ENCODE data around the gene ETV3.
"Not testable (repeated sequence)": the region's sequence is repeated elsewhere in the genome, so short reads cannot be mapped to it uniquely, and the experiment has no call there.

ETV3 gene

DNA sequence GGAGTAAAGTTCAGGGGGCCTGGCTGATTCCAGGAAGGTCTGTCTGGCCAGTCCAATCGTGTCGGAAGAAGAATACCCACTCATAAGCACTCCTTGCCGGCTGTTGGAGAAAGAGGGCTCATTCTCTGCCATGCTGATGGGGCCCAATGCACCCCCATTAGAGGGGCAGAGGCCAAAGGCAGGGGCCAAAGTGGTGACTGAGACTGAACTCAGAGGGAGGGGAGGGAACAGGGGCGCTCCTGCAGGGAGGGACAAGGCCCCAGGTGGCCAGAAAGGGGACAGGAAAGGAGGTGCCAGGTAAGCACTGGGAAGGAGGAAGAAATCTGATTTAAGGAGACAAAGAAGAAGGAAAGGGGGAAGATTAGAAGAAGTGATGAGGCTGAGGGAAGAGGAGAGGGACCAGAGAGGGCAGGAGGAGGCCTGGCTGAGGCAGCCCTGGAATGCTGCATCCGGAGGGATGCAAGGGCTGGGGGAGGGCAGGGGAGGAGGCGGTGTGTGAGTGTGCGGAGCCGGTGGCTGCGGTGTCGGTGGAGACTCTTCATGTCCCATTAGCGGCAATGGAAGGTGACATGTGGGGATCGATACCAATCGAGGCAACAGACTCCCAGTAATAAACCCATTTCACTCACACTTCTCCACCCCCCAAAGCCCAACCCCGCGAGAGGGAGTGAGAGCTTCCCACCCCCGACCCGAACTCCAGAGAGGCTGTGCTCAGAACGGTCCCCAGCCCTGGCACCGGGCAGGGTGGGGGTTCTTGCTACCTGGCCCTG lies 26.6 kb downstream of the ETV3 start:
- DNase-seq, result no peak

DNA sequence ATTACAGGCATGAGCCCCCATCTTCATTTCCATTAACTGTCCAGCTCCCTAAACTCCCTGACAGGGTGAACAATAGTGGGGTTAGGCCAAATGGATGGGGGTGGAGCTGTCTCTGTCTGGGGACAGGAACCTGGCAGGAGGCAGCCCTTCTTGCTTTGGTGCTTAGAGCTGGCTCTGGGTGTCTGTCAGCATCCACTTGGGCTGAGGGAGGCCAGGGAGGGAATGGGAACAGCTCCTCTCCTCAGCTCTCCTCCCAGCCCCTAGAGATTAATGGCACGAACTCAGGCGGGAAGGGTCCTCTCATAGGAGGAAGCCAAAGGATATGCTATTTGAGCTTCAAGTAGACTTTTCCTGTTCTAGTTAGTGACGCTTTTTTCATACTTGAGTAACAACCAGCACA lies 27.5 kb downstream of the ETV3 start:
- DNase-seq, result no peak

- DNase-seq, result no peak
Observed at GRCh38 chr1:157110003-157110402, 28.2 kb downstream of the ETV3 start.

- no peak for DNase-seq
Observed at GRCh38 chr1:157108448-157108847, 29.7 kb downstream of the ETV3 start.

DNA sequence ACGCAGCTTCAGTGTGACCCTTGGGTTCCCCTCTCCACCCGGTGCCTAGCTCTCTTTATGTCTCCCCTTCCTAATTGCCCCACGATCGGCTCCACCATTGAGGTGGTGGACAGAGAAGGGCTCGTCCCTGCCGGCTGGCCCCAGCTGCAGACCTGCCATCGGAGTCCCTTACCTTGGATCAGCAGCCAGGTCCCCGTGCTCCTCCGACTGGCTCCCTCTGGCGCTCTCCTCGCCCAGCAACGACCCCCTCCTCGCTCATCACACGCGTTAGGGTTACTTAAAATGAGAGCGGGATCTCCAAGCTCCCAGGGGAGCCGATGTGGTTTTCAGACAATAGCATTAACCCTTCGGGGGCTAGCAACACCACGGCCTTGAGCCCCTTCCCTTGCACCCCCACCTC lies 30.5 kb downstream of the ETV3 start:
- DNase-seq, result no peak

GRCh38 chr1:157106813-157107189 lies 31.4 kb downstream of the ETV3 start:
- no peak for DNase-seq

DNA sequence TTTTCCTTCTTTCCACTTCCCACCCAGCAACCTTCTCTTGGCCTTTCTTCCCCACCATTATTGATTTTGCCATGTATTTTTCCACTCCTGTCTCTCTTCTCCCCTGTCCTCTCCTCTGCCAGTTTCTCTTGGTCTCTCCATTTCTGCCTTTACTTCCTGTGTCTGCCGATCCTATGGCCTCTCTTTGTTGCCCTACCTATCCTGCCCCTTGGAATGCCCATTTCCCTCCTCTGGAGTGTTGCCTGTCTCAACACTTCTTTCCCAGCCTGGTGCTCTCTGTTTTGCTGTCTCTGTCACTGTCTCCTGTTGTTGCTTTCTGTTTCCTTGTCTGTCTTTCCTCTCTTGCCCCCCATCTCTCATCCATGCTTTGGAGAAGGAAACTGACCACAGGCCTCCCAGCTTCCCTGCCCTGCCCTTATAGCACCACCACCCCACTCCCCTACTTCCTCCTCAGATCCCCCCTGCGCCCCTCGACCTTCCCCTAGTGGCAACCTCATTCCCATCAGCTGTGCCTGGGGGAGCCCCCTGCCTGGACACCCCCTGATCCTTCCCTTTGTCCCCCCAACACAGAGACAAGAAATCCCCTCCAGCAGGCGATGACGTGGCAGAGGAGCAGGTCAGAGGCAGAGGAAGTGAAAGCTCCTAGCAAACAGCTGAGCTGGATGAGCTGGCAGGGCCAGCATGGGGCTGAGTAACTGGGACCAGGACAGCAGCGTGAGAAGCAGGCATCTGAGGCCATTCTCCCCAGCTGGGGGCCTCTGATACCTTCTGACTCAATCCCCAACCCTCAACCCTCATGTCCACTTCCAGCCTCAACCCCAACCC lies 32.0 kb downstream of the ETV3 start:
- DNase-seq, result no peak

DNA sequence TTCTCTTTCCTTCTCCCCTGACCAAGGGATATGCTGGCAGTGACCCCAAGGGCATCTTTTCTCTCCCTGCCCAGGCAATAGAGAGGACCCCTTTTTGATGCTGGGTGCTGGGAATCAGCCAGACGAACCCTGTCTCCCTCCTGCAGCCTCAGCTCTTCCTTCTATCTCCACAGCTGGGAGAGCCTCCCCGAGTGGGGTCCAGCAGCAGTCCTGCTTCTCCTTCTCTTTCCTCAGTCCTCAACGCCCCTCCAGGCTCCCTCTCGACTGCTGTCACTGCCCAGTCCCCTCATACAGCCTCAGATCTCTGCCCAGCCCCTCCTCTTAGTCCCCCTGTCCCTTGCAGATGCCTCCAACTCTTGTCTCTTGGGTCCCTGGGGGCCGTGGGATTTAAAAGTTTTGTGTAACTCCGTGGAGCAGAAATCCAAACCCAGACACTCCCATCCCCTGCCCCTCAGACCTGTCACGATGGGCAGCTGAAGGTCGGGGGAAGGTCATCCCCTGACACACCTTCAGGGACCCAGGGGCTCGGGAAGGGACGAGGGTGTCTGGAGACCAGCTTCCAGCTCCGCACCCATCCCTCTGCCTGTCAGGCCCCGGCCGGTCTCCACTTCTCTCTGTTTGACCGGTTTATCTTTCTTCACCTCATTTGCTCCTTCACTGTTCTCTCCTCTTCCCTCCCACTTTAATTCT lies 32.8 kb downstream of the ETV3 start:
- no peak for DNase-seq

DNA sequence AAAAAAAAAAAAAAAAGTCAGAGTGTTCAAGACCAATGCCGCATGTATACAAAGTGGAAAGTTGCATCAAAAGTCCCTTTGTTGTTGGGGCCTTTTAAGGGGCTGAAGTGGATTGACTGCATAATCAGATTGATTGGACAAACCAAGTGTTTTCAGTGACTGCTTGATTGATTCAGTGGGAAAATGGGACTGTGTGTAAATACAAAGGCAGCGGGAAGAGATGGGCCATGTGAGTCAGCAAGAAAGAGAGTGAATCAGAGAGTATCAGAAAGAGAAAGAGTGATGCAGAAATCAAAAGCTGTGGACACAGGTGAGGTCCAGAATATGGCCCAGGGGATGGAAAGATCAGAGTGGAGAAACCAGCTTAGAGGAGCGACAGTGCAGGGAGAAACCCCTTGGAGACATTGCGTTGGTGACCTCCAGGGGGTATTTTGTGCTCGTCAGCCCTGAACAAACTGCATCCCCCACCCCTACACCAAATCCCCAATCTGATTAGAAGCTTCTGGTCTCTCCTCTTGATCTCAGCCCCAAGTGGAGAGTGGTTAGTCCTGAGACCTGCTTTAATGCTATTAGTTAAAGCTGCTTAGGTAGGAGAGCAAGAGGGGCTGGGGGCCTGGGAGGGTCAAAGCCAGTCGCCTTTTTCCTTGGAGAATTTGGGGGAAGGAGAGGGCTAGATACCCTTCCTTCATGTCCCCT lies 33.4 kb downstream of the ETV3 start:
- DNase-seq, result no peak

DNA sequence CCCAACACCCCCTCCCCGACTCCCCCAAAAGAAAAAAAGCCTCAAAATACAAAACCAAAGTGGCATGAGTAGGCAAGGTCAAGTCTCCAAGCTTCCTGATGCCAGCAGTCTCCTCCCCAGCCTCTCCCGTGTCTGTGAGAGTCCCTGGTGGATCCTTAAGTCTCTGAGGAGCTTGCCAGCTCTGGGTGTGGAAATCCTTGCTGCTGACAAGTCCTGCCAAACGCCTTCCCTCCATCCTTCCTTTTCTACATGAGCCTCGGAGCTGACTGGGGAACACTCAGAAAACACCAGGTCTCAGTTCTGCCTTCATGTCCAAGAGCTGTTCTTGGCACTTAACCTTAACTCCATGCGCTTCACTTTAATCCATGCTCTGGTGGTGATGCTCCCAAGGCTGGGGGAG lies 34.9 kb downstream of the ETV3 start:
- no peak for DNase-seq

DNA sequence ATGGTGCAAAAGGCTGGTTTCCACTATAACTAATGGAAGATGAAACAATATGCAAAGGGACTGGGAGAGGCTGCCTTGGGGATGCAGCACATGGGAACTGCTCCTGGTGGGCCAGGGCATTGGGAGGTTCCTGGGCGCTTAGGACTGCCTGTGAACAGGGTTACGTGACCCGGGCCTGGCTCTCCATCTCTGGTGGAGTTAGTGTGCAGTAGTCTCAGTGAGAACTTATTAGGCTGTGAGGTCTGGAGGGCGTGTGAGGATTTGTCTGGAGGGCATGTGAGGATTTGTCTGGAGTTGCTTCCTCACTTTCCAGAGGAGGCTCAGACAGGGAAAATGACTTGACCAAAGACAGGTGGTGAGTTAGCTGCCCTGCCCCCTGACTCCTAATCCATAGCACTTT lies 37.0 kb downstream of the ETV3 start:
- DNase-seq, result no peak

- DNase-seq, result no peak
Observed at GRCh38 chr1:157099633-157100009, 38.6 kb downstream of the ETV3 start, which contains the start of gene ETV3L. Gene ETV3L, minus strand, starts transcription at chr1:157099808. Its CDS starts 285 bp downstream, at chr1:157099523.

DNA sequence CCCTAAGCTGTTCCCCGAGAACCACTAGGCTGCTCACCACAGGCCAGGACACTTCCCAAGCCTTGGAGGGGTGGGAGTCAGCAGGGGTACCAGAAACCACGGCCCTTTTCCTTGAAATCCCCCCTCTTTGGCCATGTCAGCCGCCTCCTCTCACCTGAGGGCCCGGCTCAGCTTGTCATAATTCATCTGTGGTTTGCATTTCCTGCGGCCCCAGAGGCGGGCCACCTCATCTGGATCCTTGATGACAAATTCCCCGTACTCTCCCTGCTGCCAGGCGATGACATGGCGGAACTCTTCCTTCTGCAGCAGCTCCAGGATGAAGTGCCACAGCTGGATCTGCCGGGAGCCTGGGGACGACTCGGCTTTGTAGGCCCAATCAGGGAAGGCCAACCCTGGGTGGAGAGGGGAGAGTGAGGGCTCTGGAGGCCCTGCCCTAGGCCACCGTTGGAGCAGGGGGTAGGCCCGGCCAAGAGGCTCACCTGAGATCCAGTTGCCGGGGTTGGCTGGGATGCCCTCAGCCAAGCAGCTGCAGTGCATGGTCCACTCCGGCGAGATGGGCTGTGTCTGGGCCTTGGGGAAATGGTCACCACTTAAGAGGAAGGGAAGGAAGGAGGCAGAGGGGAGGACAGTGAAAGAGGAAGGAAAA lies 39.1 kb downstream of the ETV3 start:
- not testable (repeated sequence) for DNase-seq

DNA sequence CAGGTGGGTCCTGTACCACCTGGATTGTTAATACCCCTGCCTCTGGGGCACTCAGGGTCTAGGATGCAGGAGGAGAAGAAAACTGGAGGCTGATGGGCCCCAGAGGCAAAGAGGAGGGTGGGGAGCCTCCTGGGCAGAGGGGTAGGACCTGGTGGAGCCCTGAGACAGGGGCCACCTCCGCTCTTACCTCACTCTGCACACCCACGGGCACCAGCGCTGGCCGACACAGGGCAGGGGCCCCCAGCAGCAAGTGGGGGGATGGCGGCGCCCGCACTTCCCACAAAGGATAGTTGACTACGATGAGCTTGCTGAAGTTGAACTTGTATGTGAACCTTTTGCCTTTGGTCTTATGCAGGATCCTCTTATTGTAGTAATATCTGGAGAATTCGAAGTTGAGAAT lies 39.7 kb downstream of the ETV3 start:
- DNase-seq, result no peak

- DNase-seq, result no peak
Observed at GRCh38 chr1:157097692-157098091, 40.5 kb downstream of the ETV3 start.

GRCh38 chr1:157096881-157097280 lies 41.3 kb downstream of the ETV3 start:
- DNase-seq, result no peak

- DNase-seq, result no peak
Observed at GRCh38 chr1:157095551-157095950, 42.6 kb downstream of the ETV3 start.

DNA sequence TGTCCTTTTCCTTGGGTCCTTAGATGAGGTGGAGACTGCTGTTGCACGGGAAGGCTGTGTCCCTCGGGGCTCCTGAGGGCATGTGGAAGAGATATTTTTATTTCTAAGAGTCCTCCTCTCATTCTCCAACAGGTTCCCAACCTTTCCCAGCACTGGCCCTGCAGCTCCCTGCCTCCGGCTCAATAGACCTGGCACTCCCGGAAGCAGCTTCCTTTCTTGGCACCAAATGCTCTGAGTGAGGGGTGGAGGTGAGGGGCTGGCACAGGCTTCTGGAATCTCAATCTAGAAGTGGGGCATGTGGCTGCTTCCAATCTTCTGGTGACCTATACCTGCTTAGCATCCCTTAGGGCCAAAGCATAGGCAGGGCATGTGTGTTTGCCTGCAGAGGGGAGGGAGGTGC lies 43.1 kb downstream of the ETV3 start:
- DNase-seq, result no peak

DNA sequence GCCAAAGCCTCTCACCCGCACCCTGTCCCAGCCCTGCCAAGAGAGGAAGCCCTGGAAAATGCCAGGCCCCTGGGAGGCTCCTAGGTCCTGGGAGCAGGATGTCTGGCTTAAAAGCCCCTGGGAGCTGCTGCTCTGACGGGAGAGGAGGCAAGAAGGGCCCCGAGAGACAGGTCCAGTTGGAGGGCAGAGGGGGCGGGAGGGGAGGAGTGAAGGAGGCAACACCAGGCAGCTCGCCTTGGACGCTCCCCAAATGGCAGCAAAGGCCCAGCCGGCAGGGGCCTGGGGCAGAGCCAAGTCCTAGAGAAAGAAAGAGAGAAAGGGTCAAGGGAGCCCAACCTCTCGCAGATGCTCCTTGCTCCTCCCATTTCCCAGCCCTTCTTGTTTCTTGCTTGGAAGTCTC lies 45.4 kb downstream of the ETV3 start:
- no peak for DNase-seq

DNA sequence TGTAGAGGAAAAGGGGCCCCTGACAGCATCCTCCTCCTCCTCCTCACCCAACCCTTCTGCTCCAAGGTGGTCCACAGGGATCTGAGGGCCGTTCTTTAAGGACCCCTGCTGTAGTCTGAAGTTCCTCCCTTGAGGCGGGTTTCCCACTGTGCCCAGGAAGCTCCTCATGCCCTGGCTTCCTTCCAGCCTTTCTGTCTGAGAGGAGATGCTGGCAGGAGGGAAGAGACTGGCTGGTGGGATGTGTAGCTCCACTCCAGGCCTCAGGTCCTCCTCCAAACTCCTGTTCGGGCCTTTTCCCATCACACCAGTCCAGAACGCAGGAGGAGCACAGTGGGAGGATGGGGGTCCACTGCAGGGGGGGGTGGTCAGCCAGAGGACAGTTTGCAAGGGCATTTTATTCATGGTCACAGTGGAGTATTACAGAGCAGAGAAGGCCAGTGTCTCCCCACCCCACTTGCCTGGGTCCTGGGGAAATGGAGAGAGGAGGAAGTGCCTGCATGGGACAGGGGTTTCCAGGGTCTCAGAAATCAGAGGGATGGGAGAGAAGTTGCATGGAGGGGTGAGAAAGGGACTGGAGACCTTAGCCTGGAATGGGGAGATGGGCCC lies 46.4 kb downstream of the ETV3 start:
- no peak for DNase-seq

GRCh38 chr1:157091186-157091585 lies 47.0 kb downstream of the ETV3 start:
- DNase-seq, result no peak

DNA sequence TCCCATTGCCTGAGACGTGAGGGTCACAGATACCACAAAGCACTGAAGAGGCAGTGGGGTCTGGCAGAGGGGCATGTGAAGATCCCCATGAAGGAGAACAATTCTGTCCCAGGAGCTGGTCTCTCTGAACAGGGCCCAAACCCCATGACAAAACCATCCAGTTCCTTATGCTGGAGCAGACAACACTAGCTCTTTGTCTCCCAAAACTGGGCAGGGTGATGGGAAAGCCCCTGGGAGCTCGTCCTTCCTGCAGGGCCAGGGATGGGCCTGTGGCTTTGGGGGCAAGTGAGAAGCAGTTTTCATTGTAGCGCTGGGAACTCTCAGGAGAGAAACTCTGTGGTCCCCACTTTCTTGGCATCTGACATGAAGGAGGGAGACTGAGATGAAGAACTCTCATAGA lies 47.4 kb downstream of the ETV3 start:
- no peak for DNase-seq

Data from hematopoietic multipotent progenitor cell treated with erythropoietin and hydrocortisone succinate and interleukin-3 and kit ligand, for 6 days (in vitro differentiated cells).